GM10266 (cell line): ENCODE results near the gene DGKG.
A peak's percentile ranks its signal among the peaks of the same experiment; 100 is the strongest.

Source experiments
- DNase-seq: peaks from one replicate; pipeline ENCODE4 v3.0.0; 2012; ENCODE audit errors: extremely low spot score
- CTCF ChIP-seq: IDR thresholded peaks from 2 replicates; pipeline ENCODE4 v1.5.1; 2012; ENCODE audit warnings: mild to moderate bottlenecking, low read depth; ENCODE audit not compliant: control insufficient read depth, insufficient read depth; ENCODE audit errors: missing control alignments

The DGKG gene

GRCh38 chr3:186307594-186308221 is 54.3 kb downstream of the DGKG start:
- no peak for TF ChIP-seq CTCF
- no peak for DNase-seq

- DNase-seq, result no peak
Observed at GRCh38 chr3:186305286-186305685, 56.7 kb downstream of the DGKG start.

GRCh38 chr3:186303965-186304364 is 58.1 kb downstream of the DGKG start:
- no peak for DNase-seq

More at GRCh38 chr3:186305286-186305685, 56.7 kb downstream of the DGKG start:
- TF ChIP-seq CTCF, result no peak

DNA sequence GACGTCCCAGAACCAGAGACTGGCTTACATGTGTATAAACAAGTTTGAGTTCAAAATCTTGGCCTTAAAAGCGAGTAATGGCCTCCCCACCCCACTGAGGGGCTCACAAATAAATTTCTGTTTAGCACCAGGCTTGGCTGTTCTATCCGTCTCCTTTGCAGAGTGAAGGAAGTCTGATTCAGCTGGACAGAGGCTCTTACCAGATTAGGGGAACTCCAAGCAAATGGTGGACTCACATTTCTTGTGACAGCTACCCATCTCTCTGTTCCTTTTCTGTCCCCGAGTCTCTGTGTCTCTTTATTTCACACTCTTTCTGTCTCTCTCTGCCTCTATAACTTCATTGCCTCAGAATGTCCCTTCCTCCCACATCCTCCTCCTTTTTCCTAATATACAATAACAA is 62.7 kb downstream of the DGKG start:
- peak; percentile 44 for DNase-seq
- no peak for TF ChIP-seq CTCF

More at GRCh38 chr3:186303965-186304364, 58.1 kb downstream of the DGKG start:
- no peak for TF ChIP-seq CTCF

DNA sequence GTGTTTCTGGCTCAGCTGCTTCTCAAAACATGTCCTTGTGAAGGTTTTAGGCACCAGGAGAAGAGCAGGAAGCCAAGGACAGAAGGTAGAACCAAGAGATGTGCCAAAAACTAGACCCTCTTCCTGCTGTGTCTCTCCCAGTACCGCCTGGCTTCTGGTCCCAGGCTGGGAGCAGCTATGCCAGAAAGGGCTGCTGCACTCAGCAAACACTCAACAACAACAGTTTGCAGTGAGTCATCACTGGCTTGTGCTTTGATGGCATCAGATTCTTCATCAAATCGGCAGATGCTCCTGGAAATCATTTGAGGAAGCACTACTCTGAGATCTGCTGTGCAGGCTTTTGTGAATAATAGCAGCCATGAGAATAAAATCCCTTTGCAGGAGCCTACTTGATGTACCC is 63.2 kb downstream of the DGKG start:
- no peak for DNase-seq
- TF ChIP-seq CTCF, result no peak

DNA sequence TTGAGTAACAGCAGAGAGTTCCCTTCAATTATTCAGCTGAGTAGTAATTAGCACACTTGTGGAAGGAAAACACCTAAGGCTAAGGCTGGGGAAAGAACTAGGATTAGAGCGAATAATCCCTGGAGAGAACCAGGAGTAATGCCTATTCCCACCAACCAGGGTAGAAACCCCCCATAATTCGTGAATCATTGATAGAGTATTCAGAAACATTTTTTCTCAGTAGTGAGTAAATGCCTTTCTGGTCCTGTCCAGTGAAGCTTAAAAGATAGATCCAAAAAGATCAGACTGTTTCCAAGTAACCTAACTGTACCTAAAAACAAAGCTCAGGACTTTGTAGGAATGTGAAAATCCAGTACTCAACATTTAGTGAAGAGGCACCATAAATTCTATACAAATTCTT is 71.2 kb downstream of the DGKG start:
- no peak for TF ChIP-seq CTCF
- no peak for DNase-seq

- no peak for TF ChIP-seq CTCF
- DNase-seq, result no peak
Observed at GRCh38 chr3:186287711-186288110, 74.3 kb downstream of the DGKG start.
